K562 (cell line): ENCODE data around the gene GALNT5. TPM values are rescaled to one million over a fixed set of nuclear protein-coding genes. Genes with fewer than 3 reads are reported as not detected.

Experiments
- BRD4 ChIP-seq: fragments of 200-600 bp; sonication (generic); IDR thresholded peaks from 2 replicates; pipeline ENCODE4 v1.6.1; 2017; ENCODE audit warnings: inconsistent platforms
- CAMTA2 ChIP-seq: fragments of 250-450 bp; sonication (Bioruptor Pico); conservative IDR thresholded peaks from 2 replicates; pipeline ENCODE4 v1.5.1; 2022
- CTBP1 ChIP-seq: fragments of 450-650 bp; IDR thresholded peaks from 2 replicates; pipeline ENCODE4 v1.6.1; 2016; ENCODE audit warnings: borderline replicate concordance
- CTCFL ChIP-seq: IDR thresholded peaks from 2 replicates; pipeline ENCODE4 v1.6.1; 2011; ENCODE audit warnings: borderline replicate concordance, low read depth, mild to moderate bottlenecking, moderate library complexity, low read length; ENCODE audit not compliant: insufficient read depth, poor library complexity, severe bottlenecking
- ELF1 ChIP-seq: fragments of 200-800 bp; sonication (Bioruptor generic); IDR thresholded peaks from 2 replicates; pipeline ENCODE4 v1.6.1; 2016; ENCODE audit warnings: missing genetic modification characterization, missing compliant biosample characterization
- ELF2 ChIP-seq: fragments of 250-450 bp; sonication (Bioruptor Pico); IDR thresholded peaks from 2 replicates; pipeline ENCODE4 v1.5.0; 2021; ENCODE audit warnings: mild to moderate bottlenecking
- FOSL1 ChIP-seq: fragments of 200-800 bp; sonication (Bioruptor generic); conservative IDR thresholded peaks from 2 replicates; pipeline ENCODE4 v1.6.1; 2016; ENCODE audit warnings: missing genetic modification characterization, missing compliant biosample characterization
- FOXM1 ChIP-seq, 2 experiments: fragments of 450-650 bp in 1 of 2; sonication (generic) in 1 of 2; formaldehyde crosslinking in 1 of 2; IDR thresholded peaks; 2 replicates each; pipeline versions ENCODE4 v1.6.1 to v1.9.0; 2017 to 2022; ENCODE audit warnings: low read depth in 2 of 2, mild to moderate bottlenecking in 2 of 2, missing genetic modification reagents in 1 of 2, moderate library complexity in 1 of 2
- IRF9 ChIP-seq: fragments of 450-650 bp; IDR thresholded peaks from 2 replicates; pipeline ENCODE4 v1.6.1; 2016; ENCODE audit warnings: missing biosample characterization, missing genetic modification characterization
- KDM2B ChIP-seq: fragments of 250-450 bp; sonication (Bioruptor Pico); IDR thresholded peaks from 2 replicates; pipeline ENCODE4 v1.8.0; 2021; ENCODE audit warnings: mild to moderate bottlenecking, moderate library complexity
- MCM3 ChIP-seq: fragments of 450-650 bp; IDR thresholded peaks from 2 replicates; pipeline ENCODE4 v1.6.1; 2016
- MTA2 ChIP-seq: fragments of 450-650 bp; IDR thresholded peaks from 2 replicates; pipeline ENCODE4 v1.6.1; 2016; ENCODE audit warnings: low read depth
- RB1 ChIP-seq: fragments of 450-650 bp; IDR thresholded peaks from 2 replicates; pipeline ENCODE4 v1.6.1; 2017; ENCODE audit warnings: low read depth, mild to moderate bottlenecking
- RBFOX2 ChIP-seq: fragments of 200-400 bp; formaldehyde crosslinking; IDR thresholded peaks from 2 replicates; pipeline ENCODE4 v1.6.1; 2017; ENCODE audit warnings: low read depth, mild to moderate bottlenecking, low read length, moderate library complexity
- SRSF7 ChIP-seq: fragments of 200-400 bp; formaldehyde crosslinking; optimal IDR thresholded peaks from 2 replicates; pipeline ENCODE3; 2017; ENCODE audit warnings: mild to moderate bottlenecking, low read depth, low read length
- TAF1 ChIP-seq: IDR thresholded peaks from 2 replicates; pipeline ENCODE4 v1.6.1; 2011; ENCODE audit warnings: mild to moderate bottlenecking, low read length, moderate library complexity; ENCODE audit not compliant: insufficient read depth, control insufficient read depth, severe bottlenecking; ENCODE audit errors: extremely low read depth
- TFAM ChIP-seq: fragments of 250-450 bp; sonication (Bioruptor Pico); conservative IDR thresholded peaks from 2 replicates; pipeline ENCODE4 v1.5.0; 2021; ENCODE audit warnings: mild to moderate bottlenecking, moderate library complexity
- ZNF217 ChIP-seq: sonication (generic); formaldehyde crosslinking; IDR thresholded peaks from 2 replicates; pipeline ENCODE4 v1.8.0; 2022; ENCODE audit warnings: mild to moderate bottlenecking, missing genetic modification reagents
- ZNF347 ChIP-seq: fragments of 450-650 bp; formaldehyde crosslinking; IDR thresholded peaks from 2 replicates; pipeline ENCODE4 v1.4.0; 2020; ENCODE audit warnings: low read depth, mild to moderate bottlenecking, moderate library complexity
- ZNF75A ChIP-seq: fragments of 450-650 bp; formaldehyde crosslinking; IDR thresholded peaks from 2 replicates; pipeline ENCODE4 v1.4.0; 2020; ENCODE audit warnings: mild to moderate bottlenecking
- ZNF766 ChIP-seq: fragments of 200-800 bp; sonication (Bioruptor generic); conservative IDR thresholded peaks from 2 replicates; pipeline ENCODE4 v1.6.1; 2016; ENCODE audit warnings: missing genetic modification characterization, missing compliant biosample characterization
- polyA plus RNA-seq, 8 experiments: library from polyadenylated mRNA; depleted of rRNA in 4 of 8; stranded (reverse) in 5 of 8; unstranded in 3 of 8; fragments of >200 nt; fragmentation: Nextera tagmentation in 2 of 8; fragmentation: Illumina TruSeq in 1 of 8; extraction: Ambion mirVana in 2 of 8; extraction: Trizol in 1 of 8; gene quantifications; 2 replicates each; pipeline versions ENCODE4 v1.2.1 to v1.2.3, GENCODE V29; 2011 to 2014; ENCODE audit warnings: inconsistent platforms in 1 of 8, missing spikeins in 1 of 8
- total RNA-seq, 7 experiments: library from RNA; depleted of rRNA in 6 of 7; stranded (reverse); fragments of >200 nt in 6 of 7; fragmentation: Illumina TruSeq in 2 of 7; extraction: Trizol in 2 of 7; gene quantifications; 2 replicates each; pipeline versions ENCODE4 v1.2.1 to v1.2.3, GENCODE V29; 2011 to 2021; ENCODE audit warnings: low replicate concordance in 1 of 7

GALNT5 gene
- total and polyA plus RNA-seq, 9 of the 15 experiments (the other 6 are each of a cell fraction or from before 2014, with no cell fraction given) = 21.6 to 73.0 (median 54.7) TPM

- TF ChIP-seq ELF1 (tag) (peak; percentile 33; the same call in 1 of the 2 replicates), CAMTA2 (CRISPR knock-in tag) (no peak), TAF1 (peak; percentile 91), IRF9 (tag) (no peak), ZNF766 (CRISPR knock-in tag) (no peak; the same call in 1 of the 2 replicates), BRD4 (no peak), KDM2B (CRISPR knock-in tag) (no peak), ZNF75A (CRISPR knock-in tag) (no peak), MCM3 (no peak), TFAM (CRISPR knock-in tag) (no peak), SRSF7 (no peak), MTA2 (0 out of 2 replicates have a peak, but pooled peaks have one; percentile 14), ZNF347 (CRISPR knock-in tag) (no peak), FOXM1 (IDR thresholded peaks at IDR 0.05; ENCODE audit: low read depth) (no peak), FOXM1 (CRISPR knock-in tag; IDR thresholded peaks at IDR 0.05; ENCODE audit: low read depth) (no peak), FOSL1 (tag) (peak; percentile 61), ZNF217 (no peak), RB1 (no peak), CTBP1 (peak; percentile 68; the same call in 1 of the 2 replicates), RBFOX2 (peak; percentile 51), ELF2 (CRISPR knock-in tag) (no peak), CTCFL (no peak)
These were observed 1.2 kb downstream of the GALNT5 start (continued) for GRCh38 chr2:157258520-157259326.
